Testis (tissue), 2 donors: Measurements from ENCODE around the gene ALDH1B1.

Experiments used
- POLR2A ChIP-seq: fragments of 450-650 bp; IDR thresholded peaks from one replicate; pipeline ENCODE4 v1.6.1; 2017; ENCODE audit warnings: antibody characterized with exemption, mild to moderate bottlenecking, moderate library complexity
- TF ChIP-seq, protein P1 (sequence below), 3 experiments: fragments of 450-650 bp in 2 of 3; fragments of 200-600 bp in 1 of 3; sonication (generic) in 1 of 3; IDR thresholded peaks; one replicate each; pipeline ENCODE4 v1.5.1; 2016 to 2019; ENCODE audit warnings: antibody characterized with exemption in 3 of 3, mild to moderate bottlenecking in 2 of 3, moderate library complexity in 1 of 3

GRCh38 chr9:38389313-38389712 is 3.2 kb upstream of the ALDH1B1 start:
- TF ChIP-seq, protein P1, sequence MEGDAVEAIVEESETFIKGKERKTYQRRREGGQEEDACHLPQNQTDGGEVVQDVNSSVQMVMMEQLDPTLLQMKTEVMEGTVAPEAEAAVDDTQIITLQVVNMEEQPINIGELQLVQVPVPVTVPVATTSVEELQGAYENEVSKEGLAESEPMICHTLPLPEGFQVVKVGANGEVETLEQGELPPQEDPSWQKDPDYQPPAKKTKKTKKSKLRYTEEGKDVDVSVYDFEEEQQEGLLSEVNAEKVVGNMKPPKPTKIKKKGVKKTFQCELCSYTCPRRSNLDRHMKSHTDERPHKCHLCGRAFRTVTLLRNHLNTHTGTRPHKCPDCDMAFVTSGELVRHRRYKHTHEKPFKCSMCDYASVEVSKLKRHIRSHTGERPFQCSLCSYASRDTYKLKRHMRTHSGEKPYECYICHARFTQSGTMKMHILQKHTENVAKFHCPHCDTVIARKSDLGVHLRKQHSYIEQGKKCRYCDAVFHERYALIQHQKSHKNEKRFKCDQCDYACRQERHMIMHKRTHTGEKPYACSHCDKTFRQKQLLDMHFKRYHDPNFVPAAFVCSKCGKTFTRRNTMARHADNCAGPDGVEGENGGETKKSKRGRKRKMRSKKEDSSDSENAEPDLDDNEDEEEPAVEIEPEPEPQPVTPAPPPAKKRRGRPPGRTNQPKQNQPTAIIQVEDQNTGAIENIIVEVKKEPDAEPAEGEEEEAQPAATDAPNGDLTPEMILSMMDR (IDR thresholded peaks at IDR 0.05) = no peak
- no peak for TF ChIP-seq POLR2A
